HG02884 (cell line): ENCODE results near the gene SRGAP2B.
A peak's percentile ranks its signal among the peaks of the same experiment; 100 is the strongest.
"Not testable (repeated sequence)": the region's sequence is repeated elsewhere in the genome, so short reads cannot be mapped to it uniquely, and the experiment has no call there.

Source experiments
- ATAC-seq: cut with Tn5 transposase; IDR thresholded peaks from one replicate; pipeline ENCODE4 v1.9.1; 2021; ENCODE audit warnings: mild to moderate bottlenecking, moderate library complexity; ENCODE audit not compliant: unreplicated experiment

Gene SRGAP2B

GRCh38 chr1:145095284-145096057, at the start of gene SRGAP2B, which contains the start of gene FAM72D:
SRGAP2B (minus strand) TSS chr1:145095328; CDS start chr1:145092901, 2,427 bp downstream.
FAM72D (plus strand) TSS chr1:145095974; CDS start chr1:145096848, 874 bp downstream.
- peak; percentile 88 for ATAC-seq

GRCh38 chr1:145144264-145144913, 49.3 kb upstream of the SRGAP2B start:
- ATAC-seq = not testable (repeated sequence)

- ATAC-seq = not testable (repeated sequence)
Observed at GRCh38 chr1:145140549-145140948, 45.4 kb upstream of the SRGAP2B start.

GRCh38 chr1:145134476-145134875, 39.3 kb upstream of the SRGAP2B start:
- ATAC-seq = not testable (repeated sequence)

- ATAC-seq = not testable (repeated sequence)
Observed at GRCh38 chr1:145128697-145129469, 33.8 kb upstream of the SRGAP2B start.

GRCh38 chr1:145127144-145127543, 32.0 kb upstream of the SRGAP2B start:
- not testable (repeated sequence) for ATAC-seq

- not testable (repeated sequence) for ATAC-seq
Observed at GRCh38 chr1:145125112-145125511, 30.0 kb upstream of the SRGAP2B start.

- ATAC-seq = not testable (repeated sequence)
Observed at GRCh38 chr1:145123992-145124641, 29.0 kb upstream of the SRGAP2B start.

- ATAC-seq = not testable (repeated sequence)
Observed at GRCh38 chr1:145123062-145123395, 27.9 kb upstream of the SRGAP2B start.

GRCh38 chr1:145122344-145123061, 27.4 kb upstream of the SRGAP2B start:
- ATAC-seq = not testable (repeated sequence)

- ATAC-seq = not testable (repeated sequence)
Observed at GRCh38 chr1:145119842-145120241, 24.7 kb upstream of the SRGAP2B start.

GRCh38 chr1:145115587-145116493, 20.7 kb upstream of the SRGAP2B start:
- not testable (repeated sequence) for ATAC-seq

GRCh38 chr1:145114560-145115057, 19.5 kb upstream of the SRGAP2B start:
- not testable (repeated sequence) for ATAC-seq

GRCh38 chr1:145112703-145113102, 17.6 kb upstream of the SRGAP2B start:
- not testable (repeated sequence) for ATAC-seq

GRCh38 chr1:145111674-145112073, 16.5 kb upstream of the SRGAP2B start:
- not testable (repeated sequence) for ATAC-seq

GRCh38 chr1:145103294-145103693, 8.2 kb upstream of the SRGAP2B start:
- ATAC-seq = not testable (repeated sequence)

- ATAC-seq = not testable (repeated sequence)
Observed at GRCh38 chr1:145101725-145102124, 6.6 kb upstream of the SRGAP2B start.

GRCh38 chr1:145094655-145095211, 395 bp downstream of the SRGAP2B start:
- ATAC-seq = not testable (repeated sequence)
